Stimulated activated CD8-positive, alpha-beta memory T cell treated with anti-CD3 and anti-CD28 coated beads, Interleukin-2, amount 100 ng/mL, for 48 hours (primary cell): ENCODE measurements around the gene RMND5A.
A peak's percentile ranks its signal among the peaks of the same experiment; 100 is the strongest.
"Not testable (repeated sequence)": the region's sequence is repeated elsewhere in the genome, so short reads cannot be mapped to it uniquely, and the experiment has no call there.

Source experiments
- DNase-seq, 2 donors: peaks; one replicate each; pipeline ENCODE4 v3.0.0-alpha.2; 2020; ENCODE audit warnings: low read depth in 2 of 2

RMND5A gene, protein sequence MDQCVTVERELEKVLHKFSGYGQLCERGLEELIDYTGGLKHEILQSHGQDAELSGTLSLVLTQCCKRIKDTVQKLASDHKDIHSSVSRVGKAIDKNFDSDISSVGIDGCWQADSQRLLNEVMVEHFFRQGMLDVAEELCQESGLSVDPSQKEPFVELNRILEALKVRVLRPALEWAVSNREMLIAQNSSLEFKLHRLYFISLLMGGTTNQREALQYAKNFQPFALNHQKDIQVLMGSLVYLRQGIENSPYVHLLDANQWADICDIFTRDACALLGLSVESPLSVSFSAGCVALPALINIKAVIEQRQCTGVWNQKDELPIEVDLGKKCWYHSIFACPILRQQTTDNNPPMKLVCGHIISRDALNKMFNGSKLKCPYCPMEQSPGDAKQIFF

DNA sequence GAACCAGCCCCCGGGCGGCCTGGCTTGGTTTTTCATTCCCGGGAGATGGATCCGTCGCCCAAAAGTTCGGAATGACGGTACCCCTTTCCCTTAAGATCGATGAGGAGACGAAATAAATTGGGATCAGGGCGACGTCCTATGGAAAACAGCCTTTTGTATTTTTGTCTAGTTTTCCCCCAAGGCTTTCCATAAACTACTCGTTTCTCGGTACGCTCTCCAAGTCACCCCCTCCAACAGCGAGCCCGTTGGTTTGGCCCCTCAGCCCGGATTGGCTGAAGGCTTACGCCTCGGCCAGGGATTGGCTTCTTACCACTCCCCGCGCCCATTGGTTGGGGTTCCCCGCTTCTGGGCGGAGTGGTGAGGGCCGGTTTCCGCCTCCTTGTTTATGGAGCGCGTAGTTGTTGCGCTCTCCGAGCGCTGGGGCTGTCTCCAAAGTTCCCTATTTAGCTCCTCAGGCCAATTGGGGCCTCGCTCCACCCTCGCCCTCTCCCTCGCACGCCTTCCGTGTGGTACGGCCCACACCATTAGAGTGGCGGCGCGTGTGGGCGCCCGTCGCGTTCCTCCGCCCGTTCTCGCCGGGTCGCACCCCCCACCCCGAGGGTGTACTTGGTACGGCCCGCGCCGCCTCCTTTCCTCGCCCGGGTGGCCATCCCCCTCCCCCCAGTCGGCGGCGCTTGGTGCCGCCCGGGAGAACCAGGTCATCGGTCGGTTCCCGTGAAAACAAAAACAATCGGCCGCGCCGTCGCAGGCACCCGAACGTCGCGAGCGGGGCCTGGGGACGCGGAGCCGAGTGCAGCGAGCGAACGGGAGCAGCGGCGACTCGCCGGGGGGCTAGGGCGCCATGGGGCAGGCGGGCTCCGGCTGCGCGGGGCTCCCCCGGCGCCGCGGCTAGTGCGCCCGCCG, at the start of gene RMND5A:
TSS of gene RMND5A (plus strand) at position 655 of the 903 bp plus-strand sequence. CDS start 377 bp downstream, outside the sequence.
- peak; percentile 87 to 95 for DNase-seq

DNA sequence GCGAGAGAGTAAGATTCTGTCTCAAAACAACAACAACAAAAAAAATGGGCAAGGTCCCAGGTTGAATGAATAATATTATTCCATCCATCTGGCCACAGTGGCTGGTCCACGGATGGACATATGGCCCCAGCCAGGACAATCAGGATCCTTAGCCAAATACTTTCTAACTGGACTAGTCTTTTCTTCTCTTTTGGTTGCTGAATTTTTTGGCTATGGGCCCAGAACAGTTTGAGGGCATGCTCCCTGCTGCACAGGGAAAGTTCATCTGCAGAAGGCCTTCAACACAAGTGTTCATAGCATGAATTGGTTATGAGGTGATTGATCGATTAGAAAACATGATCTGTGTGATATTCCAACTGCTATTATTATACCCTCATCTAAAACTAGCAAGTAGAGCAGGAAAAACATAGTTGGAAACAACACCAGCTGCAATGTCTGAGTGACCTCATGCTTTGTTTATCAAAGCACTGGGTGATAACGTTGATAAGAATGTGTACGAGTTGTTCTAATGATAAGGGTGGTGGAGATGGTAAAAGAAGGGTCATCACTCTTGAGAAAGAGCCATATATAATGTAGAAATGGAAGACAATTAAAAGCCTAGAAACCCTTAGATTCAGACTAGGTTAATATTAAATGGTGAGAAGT, 48.6 kb upstream of the RMND5A start:
- no peak for DNase-seq

DNA sequence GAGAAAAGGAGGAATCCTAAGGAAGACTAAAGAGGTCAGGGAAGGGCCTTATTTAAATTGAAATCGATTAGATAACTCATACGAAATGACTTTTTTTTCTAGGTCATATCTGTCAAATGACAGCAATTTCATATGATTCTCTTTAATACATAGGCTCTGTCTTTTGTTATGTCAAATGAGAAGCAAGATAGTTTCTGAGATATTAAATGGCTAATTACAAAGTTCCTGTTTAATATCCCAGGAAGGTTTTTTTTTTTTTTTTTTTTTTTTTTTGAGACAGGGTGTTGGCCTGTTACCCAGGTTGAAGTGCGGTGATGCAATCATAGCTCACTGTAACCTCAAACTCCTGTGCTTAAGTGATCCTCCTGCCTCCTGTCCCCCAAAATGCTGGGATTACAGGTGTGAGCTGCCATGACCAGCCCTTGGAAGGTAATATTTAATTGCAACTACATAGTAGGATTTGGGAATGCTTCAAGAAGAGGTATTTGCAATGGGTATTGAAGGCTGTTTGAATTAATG, 48.0 kb upstream of the RMND5A start:
- DNase-seq = no peak

DNA sequence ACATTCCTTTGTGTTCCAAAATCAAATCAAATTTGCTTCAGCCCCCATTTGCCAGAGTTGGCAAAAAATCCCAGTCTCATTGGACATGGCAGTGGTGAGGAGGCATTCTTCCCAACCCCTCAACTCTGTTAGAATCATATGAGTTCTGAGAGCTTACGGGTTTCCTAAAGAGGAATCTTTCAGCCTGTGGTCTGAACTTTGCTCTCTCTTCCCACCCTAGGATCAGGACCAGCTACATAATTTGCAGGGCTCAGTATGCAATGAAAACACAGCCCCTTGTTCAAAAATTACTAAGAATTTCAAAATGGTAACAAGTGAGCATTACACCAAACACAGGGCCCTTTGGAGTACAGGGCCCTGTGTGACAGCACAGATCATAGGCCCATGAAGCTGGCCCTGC, 47.1 kb upstream of the RMND5A start:
- no peak for DNase-seq

DNA sequence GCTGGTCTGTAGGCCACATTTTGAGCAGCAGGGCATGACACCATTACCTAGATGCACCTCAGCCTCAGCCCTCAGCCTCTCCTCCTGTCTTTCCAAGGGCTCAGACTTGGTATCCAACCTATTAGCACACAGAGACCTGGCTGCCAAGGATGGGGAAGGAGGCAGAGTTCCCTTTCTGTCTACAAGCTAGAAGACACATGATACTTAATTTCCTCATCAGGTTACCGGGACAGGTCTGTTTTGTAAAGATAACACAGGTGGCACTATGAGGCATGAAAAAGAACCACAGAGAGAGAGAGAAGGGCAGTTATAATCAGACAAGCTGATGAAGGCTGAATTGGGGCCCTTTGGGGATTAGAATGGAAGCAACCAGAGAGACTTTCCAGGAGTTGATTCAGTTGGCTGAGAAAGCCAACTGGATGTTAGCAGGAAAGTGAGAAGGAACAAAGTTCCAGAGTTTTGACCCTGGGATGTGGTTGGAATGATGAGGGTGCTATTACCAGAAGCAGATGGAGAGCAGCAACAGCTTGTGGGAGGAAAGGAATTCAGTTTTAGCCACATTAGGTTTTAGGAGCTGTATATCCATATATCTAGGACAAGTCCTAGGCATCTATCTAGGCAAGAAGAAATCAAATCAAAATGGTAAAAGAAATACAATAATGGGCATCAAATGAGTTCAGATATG, 46.0 kb upstream of the RMND5A start:
- no peak for DNase-seq

DNA sequence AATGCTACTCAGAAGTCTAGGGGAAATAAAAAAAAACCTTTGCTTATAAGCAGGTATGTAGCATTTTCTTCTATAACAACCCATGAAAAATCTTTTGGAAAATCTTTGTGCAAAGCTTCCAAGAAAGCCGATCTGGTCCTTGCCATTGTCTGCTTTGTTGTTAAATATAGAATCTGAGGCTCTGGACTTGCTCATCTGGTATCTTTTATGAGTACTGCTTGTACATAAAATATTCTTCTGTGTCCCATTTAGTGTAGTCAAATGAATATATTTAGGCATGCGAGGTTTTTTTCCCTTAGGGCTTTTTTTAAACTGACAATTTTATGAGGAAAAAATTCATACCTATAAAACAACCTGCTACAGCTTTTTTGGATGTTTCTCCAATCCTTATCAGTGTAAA, 45.0 kb upstream of the RMND5A start:
- DNase-seq = no peak

DNA sequence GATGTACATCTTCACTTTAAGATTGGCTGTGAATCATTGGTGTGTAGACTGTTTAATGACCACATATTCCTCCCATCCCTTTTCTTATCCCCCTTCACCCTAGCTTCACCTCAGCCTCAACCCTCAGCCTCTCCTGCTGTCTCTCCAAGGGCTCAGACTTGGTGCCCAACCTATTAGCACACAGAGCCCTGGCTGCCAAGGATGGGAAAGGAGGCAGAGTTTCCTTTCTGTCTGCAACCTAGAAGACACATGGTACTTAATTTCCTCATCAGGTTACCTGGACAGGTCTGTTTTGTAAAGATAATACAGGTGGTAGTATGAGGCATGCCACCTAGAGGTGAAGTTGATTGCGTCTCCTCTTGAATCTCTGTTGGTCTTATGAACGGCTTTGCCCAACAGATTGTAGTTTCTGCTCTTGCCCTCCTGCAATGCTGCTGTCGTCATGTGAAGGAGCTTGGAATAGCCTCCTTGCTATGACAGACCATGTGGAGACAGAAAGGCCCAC, 44.5 kb upstream of the RMND5A start:
- no peak for DNase-seq

DNA sequence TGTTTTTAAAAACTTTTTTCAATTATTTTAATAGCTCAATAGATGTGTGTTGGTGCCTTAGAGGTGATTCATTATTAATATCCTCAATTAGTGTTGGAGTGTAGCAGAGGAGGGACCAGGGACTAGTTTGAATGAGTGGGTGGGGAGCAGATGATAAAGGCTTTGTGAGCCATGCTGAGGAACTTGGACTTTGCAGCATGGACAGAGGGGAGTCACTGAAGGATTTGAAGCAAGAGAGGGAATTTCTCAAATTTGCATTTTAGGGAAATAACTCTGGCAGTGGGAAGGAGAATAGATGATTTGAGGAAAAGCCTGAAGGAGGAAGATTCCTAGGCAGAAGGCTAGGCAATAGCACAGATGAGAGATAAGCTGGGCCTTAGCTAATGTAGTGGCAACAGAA, 42.3 kb upstream of the RMND5A start:
- DNase-seq = no peak

DNA sequence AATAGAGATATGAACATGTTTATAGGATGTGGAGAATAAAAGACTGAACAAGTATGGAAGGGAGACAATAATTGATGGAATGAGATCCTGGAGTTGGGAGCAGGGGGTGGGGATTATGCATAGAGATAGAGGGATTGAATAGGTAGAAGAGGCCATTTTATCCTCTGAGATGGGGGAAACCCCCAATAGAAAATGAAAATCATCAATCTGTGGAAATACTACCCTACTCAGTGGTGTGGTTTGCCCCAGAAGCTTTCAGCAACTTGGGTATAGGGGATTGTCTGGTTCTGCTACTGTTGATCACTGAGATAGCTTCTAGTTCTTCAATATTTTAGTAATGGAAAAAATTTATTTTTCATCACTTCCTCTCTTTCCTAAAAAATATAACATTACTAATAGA, 41.1 kb upstream of the RMND5A start:
- no peak for DNase-seq

DNA sequence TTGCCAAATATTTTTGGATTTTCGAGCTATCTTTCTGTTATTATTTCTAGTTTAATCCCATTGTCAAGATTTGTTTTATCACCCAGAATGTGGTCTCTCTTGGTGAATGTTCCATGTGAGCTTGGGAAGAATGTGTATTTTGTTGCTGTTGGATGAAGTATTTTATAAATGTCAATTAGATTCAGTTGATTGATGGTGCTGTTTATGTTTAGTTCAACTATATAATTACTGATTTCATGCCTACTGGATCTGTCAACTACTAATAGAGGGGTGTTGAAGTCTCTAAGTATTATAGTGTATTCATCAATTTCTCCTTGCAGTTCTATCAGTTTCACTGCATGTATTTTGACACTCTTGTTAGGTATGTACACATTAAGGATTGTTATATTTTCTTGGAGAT, 34.7 kb upstream of the RMND5A start:
- no peak for DNase-seq

DNA sequence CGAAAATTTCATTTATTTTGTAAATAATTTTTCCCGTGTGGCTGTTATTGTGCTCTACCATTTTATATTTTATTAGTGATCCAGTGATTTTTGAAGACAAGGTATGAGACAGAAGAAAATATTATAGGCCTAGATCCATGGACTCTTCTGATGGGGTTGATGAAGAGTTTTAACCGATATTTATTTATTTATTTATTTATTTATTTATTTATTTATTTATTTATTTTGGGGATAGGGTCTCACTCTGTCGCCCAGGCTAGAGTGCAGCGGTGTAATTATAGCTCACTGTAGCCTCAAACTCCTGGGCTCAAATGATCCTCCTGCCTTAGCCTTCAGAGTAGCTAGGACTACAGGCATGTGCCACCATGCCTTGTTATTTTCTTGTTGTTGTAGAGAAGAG, 33.6 kb upstream of the RMND5A start:
- no peak for DNase-seq

DNA sequence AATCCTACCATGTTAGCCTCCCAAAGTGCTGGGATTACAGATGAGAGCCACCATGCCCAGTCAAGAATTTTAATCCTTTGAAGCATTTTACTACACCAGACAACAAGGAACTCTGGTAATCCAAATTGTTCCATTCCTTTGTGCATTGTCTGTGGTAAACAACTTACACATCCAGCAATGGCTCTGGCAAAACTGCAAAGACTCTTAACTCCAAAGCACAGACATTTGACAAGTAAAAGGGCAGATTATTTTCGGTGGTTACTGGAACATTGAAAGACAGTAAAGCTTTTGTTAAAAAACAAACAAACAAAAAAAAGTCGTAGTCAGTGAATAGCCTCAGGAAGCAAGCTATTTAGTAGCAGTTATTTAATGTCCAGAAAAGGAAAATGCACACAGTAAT, 33.2 kb upstream of the RMND5A start:
- DNase-seq = no peak

DNA sequence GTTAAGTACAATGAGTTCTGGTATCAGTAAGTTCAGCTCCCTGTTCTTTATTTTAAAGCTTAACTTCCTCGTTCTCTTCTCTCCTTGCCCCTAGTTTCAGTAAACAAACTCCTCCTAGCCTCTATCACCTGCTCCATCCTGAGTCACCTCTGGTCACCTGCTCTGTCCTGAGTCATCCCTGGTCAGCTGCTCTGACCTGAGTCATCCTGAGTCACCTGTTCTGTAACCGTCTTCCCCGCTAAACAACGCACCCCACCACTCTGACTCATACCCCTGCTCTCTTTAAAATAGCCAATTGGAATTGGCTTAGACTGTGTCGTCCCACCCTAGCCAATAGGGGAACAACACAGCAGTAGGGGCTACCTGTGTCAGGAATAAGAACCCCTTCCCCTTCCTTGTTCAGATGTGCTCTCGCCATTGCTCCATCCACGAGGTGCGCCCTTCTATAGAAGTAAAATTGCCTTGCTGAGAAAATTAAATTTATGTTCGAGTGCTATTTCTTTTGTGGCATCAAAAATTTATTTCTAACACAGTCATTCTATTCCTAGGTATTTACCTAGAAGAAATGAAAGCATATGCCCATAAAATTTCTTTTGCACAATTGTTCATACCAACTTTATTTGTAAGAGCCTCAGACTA, 24.9 kb upstream of the RMND5A start:
- DNase-seq = no peak

DNA sequence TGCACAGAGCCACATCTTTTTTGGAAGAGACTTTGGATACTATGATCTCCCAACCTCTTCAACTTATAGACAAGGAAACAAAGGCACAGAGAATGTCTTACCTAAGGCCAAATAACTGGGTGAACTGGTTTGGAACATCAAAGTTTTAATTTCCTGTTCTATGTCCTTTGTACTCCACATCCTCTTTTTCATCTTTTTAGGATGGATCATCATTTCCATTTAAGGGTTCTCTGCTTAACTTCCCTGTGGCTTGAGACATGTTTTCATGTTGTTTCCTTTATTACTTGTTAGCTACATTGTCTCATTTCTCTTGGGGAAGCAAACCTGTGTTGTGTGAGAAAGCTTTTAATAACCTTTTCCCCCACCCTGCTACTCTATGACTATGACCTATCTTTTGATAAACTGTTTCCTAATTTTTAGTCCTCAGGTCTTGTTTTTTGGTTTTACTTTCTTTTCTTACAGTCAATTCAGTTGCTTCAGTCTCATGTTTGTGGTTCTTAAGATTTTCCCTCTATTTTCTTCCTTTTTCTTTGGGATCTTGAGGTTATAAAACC, 22.5 kb upstream of the RMND5A start:
- DNase-seq = no peak

DNA sequence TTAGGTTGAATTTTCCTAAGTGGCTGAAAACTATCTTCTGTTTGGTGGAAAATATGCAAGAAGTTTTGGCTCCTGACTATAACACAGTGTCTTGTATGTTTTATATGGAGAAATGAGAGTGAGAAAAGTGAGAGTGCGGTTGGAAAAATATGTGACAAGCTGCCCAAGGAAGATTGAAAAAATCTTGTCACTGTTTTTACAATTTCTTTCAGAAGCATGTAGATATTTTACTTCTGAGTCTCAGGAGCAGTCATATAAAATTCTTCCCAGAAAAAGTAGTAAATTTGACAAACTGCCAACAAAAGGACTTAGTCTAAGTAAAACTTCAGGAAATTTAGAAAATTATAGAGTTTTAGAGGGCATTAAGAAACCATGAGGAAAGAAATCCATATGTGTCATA, 19.4 kb upstream of the RMND5A start:
- no peak for DNase-seq

DNA sequence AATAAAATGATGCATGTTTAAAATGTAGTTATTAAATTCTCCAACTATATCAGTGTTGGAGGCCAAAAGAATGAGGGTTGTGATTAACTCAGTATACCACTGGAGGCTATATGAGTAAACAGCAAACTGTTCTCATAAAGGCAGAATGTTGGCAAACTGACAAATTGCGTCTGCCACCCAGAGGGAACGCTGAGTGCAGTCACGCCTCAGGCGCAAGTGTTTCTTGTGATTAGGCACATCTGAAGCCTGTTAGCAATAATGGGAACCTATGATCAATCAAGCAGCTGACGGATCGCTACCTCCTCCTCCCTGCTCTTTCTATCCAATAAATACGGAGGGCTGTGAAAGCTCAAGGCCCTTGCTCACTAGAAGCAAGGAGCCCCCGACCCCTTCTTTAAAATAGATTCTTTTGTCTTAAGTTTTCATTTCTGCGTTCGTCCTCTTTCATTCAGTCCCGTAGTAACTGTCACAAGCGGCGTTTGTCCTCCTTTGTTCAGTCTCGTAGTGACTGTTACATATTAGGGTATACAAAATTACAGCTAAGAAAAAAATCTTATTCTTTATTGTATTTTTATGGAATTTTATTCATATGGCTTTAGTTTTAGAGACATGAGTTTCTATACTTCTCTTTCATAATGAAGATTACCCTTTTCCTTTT, 16.3 kb upstream of the RMND5A start:
- no peak for DNase-seq

DNA sequence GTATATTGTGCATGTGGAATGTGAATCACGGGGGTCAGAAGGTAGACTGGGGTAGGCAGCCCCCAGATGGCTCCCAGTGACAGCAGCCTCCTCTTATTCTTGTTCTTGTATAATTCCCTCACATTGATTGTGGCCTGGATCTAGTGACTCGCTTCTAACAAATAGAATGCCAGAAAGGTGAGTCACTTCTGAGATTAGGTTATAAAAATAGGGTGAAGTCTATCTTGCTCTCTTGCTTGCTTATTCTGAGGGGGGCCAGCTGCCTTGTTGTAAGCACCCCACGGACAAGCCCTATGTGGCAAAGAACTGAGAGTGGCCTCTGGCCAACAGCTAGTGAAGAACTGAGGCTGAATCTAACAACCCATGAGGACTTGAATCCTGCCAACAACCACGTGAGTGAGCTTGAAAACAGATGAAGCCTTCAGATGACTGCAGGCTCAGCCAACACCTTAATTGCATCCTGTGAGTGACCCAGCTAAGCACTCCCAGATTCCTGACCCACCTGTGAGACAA, 15.6 kb upstream of the RMND5A start:
- no peak for DNase-seq

DNA sequence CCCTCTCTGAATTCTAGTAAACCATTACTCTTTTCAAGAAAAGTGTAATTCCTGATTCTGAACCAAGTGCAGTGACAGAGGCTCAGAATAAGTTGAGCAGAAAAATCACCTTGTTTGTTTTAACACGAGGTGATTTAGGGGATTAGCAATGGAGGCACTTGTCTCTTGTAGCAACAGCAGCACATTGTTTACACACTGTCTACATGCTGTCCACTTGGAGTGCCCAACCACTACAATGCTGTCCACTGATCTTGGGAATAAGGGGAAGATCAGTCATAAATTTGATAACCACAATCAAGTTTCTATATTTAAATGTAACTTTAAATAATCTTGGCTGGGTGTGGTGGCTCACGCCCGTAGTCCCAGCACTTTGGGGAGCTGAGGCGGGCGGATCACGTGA, 13.9 kb upstream of the RMND5A start:
- DNase-seq = no peak

DNA sequence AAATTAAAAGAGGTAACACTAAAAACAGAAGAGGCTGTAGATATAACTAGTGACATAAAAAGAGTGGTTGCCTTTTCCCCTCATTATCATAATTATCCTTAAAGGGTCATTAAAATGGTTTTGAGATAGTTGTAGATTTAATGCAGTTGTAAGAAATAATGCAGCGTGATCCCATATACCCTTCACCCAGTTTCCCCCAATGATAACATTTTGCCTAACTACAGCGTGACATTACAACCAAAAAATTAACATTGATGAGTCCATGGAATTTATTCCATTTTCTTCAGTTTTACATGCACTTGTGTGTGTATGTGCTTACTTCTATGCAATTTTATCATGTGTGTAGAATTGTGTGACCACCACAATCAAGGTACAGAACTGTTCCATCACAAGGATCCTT, 13.2 kb upstream of the RMND5A start:
- no peak for DNase-seq

DNA sequence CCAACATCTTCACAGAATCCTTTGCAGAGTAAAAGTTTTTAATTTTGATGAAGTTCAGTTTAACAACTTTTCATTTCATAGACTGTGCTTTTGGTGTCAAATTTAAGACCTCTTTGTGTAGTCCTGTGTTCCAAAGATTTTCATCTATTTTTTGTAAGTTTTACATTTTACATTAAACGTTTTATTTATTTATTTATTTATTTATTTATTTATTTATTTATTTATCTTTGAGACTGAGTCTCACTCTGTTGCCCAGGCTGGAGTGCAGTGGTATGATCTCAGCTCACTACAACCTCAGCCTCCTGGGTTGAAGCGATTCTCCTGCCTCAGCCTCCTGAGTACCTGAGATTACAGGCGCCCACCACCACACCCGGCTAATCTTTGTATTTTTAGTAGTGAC, 12.0 kb upstream of the RMND5A start:
- not testable (repeated sequence) for DNase-seq
